Measurements from ENCODE around the gene STAT6.

DNA sequence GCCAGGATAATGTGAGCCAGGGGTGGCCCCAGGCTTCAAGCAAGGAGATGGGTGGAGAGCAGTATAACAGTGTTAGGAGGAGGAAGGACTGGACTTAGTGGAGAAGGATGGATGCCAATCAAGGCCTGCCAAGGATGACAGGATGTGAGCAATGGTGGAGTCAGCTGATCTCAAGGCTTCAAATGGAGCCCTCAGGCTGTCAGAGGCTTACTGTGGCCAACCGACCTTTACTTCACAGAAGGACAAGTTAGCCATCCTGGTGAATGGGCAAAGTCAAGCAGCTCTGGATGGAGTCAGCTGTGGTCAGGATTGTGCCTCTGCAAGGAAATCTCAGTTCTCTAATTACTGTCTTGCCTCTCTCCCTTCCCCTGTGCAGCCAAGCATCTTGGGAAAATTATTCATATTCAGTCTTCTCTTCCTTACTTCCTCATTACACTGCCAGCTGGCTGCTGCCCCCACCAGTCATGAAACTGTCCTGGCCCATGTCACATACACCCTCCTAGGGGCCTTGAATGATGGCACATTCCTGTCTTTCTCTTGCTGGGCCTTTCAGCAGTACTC, 7.6 kb upstream of the STAT6 start:
- TF ChIP-seq, protein P1, sequence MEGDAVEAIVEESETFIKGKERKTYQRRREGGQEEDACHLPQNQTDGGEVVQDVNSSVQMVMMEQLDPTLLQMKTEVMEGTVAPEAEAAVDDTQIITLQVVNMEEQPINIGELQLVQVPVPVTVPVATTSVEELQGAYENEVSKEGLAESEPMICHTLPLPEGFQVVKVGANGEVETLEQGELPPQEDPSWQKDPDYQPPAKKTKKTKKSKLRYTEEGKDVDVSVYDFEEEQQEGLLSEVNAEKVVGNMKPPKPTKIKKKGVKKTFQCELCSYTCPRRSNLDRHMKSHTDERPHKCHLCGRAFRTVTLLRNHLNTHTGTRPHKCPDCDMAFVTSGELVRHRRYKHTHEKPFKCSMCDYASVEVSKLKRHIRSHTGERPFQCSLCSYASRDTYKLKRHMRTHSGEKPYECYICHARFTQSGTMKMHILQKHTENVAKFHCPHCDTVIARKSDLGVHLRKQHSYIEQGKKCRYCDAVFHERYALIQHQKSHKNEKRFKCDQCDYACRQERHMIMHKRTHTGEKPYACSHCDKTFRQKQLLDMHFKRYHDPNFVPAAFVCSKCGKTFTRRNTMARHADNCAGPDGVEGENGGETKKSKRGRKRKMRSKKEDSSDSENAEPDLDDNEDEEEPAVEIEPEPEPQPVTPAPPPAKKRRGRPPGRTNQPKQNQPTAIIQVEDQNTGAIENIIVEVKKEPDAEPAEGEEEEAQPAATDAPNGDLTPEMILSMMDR (IDR thresholded peaks at IDR 0.05; ENCODE audit: poor library complexity) = no peak
- TF ChIP-seq EZH2 (IDR thresholded peaks at IDR 0.05; ENCODE audit: borderline replicate concordance) = no peak

Data from hepatocyte (in vitro differentiated cells).